HCT116 (cell line): Measurements from ENCODE around the gene ABCG8. TPM values are rescaled to one million over a fixed set of nuclear protein-coding genes. Genes with fewer than 3 reads are reported as not detected.

ENCODE experiments used
- ATAC-seq: fragments of 200-7000 bp; cut with Tn5 transposase; 2 replicates; pipeline ENCODE4 v1.9.1; 2020; ENCODE audit warnings: mild to moderate bottlenecking, moderate library complexity
- BruUV-seq: library from RNA; stranded (reverse); fragments of 400-500 nt; replicated peaks from 2 replicates; lab custom pipeline; 2021; lab: Mats Ljungman, UMichigan
- CTCF ChIA-PET: fragments of 300-600 bp; sonication (Branson Sonifier 250); formaldehyde crosslinking; loops from one replicate; lab custom pipeline; 2021; ENCODE audit warnings: antibody characterized with exemption; lab: Charles Lee
- POLR2A ChIA-PET: fragments of 300-600, 350-600 bp; sonication (Branson Sonifier 250); formaldehyde crosslinking; loops from one replicate; lab custom pipeline; 2021; ENCODE audit warnings: antibody characterized with exemption; lab: Charles Lee
- RAD21 ChIA-PET, 2 experiments: fragments of 300-600 bp; sonication (Branson Sonifier 250); formaldehyde crosslinking; loops; one replicate each; lab custom pipeline; 2023; ENCODE audit warnings: low total read pairs in 2 of 2; ENCODE audit not compliant: uncharacterized antibody in 2 of 2, unreplicated experiment in 2 of 2, low non-redundant PET in 1 of 2; lab: Charles Lee
- DNase-seq: peaks from one replicate; pipeline ENCODE4 v3.0.0-alpha.2; 2010; ENCODE audit warnings: low read depth, low spot score
- H2AFZ ChIP-seq: fragments of 200-600 bp; shearing (Covaris generic), sonication (generic); 2 replicates; pipeline ENCODE4 v1.6.1; 2017; ENCODE audit warnings: low read depth, mixed run types, mixed read lengths, antibody characterized with exemption, low read length; ENCODE audit not compliant: poor library complexity, severe bottlenecking
- H3K27ac ChIP-seq: 2 replicates; pipeline ENCODE4 v1.5.1; 2012; ENCODE audit warnings: low read depth, low read length
- H3K27me3 ChIP-seq: fragments of 200-600 bp; sonication (generic); 2 replicates; pipeline ENCODE4 v1.6.1; 2016; ENCODE audit warnings: mixed run types, low read length, mixed read lengths; ENCODE audit not compliant: insufficient read depth
- H3K36me3 ChIP-seq, 2 experiments: fragments of 200-500 bp in 1 of 2; fragments of 200-600 bp in 1 of 2; sonication (Bioruptor generic) in 1 of 2; sonication (generic) in 1 of 2; 2 replicates each; pipeline versions ENCODE4 v1.5.1 to v1.6.1; 2014 to 2016; ENCODE audit warnings: low read length in 2 of 2, inconsistent platforms in 1 of 2, mixed read lengths in 1 of 2, mixed run types in 1 of 2; ENCODE audit not compliant: insufficient read depth in 2 of 2, control insufficient read depth in 1 of 2
- H3K4me1 ChIP-seq, 2 experiments: fragments of 200-600 bp in 1 of 2; sonication (generic) in 1 of 2; 2 replicates each; pipeline versions ENCODE4 v1.5.1 to v1.6.1; 2012 to 2017; ENCODE audit warnings: low read length in 2 of 2, inconsistent platforms in 1 of 2, mild to moderate bottlenecking in 1 of 2, mixed read lengths in 1 of 2, mixed run types in 1 of 2, moderate library complexity in 1 of 2; ENCODE audit not compliant: insufficient read depth in 2 of 2, control insufficient read depth in 1 of 2
- H3K4me2 ChIP-seq: fragments of 200-600 bp; sonication (generic); 2 replicates; pipeline ENCODE4 v1.6.1; 2017; ENCODE audit warnings: mixed run types, low read length, mixed read lengths
- H3K4me3 ChIP-seq, 2 experiments: fragments of 200-600 bp in 1 of 2; sonication (generic) in 1 of 2; replicated peaks in 1 of 2; 2 replicates each; pipeline ENCODE4 v1.5.1; 2011 to 2016; ENCODE audit warnings: low read length in 2 of 2, control low read depth in 1 of 2, low read depth in 1 of 2, mild to moderate bottlenecking in 1 of 2, mixed read lengths in 1 of 2, mixed run types in 1 of 2
- H3K79me2 ChIP-seq: fragments of 200-600 bp; sonication (generic); 2 replicates; pipeline ENCODE4 v1.6.1; 2017; ENCODE audit warnings: mild to moderate bottlenecking, mixed run types, low read length, moderate library complexity, mixed read lengths; ENCODE audit not compliant: insufficient read depth
- H3K9ac ChIP-seq: fragments of 200-600 bp; sonication (generic); 2 replicates; pipeline ENCODE4 v1.6.1; 2016; ENCODE audit warnings: low read length, mixed read lengths
- H3K9me2 ChIP-seq: fragments of 200-600 bp; sonication (generic), shearing (Covaris generic); 2 replicates; pipeline ENCODE4 v1.6.1; 2017; ENCODE audit warnings: mixed run types, mild to moderate bottlenecking, moderate library complexity; ENCODE audit not compliant: insufficient read depth
- H3K9me3 ChIP-seq, 2 experiments: fragments of 200-500 bp in 1 of 2; fragments of 200-600 bp in 1 of 2; sonication (Bioruptor generic) in 1 of 2; sonication (generic) in 1 of 2; 2 replicates each; pipeline ENCODE4 v1.6.1; 2014 to 2017; ENCODE audit warnings: low read length in 2 of 2, mixed read lengths in 2 of 2, inconsistent platforms in 1 of 2, low read depth in 1 of 2, mild to moderate bottlenecking in 1 of 2, mixed run types in 1 of 2, moderate library complexity in 1 of 2; ENCODE audit not compliant: control insufficient read depth in 1 of 2, insufficient read depth in 1 of 2
- H4K20me1 ChIP-seq: fragments of 200-600 bp; sonication (generic), shearing (Covaris generic); 2 replicates; pipeline ENCODE4 v1.6.1; 2017; ENCODE audit warnings: mixed run types, mild to moderate bottlenecking, moderate library complexity; ENCODE audit not compliant: insufficient read depth
- CEBPB ChIP-seq: IDR thresholded peaks from 2 replicates; pipeline ENCODE4 v1.6.1; 2012; ENCODE audit warnings: low read depth
- RAD21 ChIP-seq: IDR thresholded peaks from 2 replicates; pipeline ENCODE4 v1.6.1; 2012; ENCODE audit warnings: low read depth, mild to moderate bottlenecking
- intact Hi-C: fragments of 100-400 bp; cut with micrococcal nuclease; formaldehyde crosslinking; loops from 2 replicates; pipeline ENCODE4 v1.10.0; 2022
- total RNA-seq: library from RNA; stranded (reverse); gene quantifications from one replicate; pipeline ENCODE4 v1.2.1, GENCODE V29; 2021; ENCODE audit not compliant: unreplicated experiment
- TF ChIP-seq, protein P1 (sequence below): IDR thresholded peaks from 2 replicates; pipeline ENCODE4 v1.6.1; 2012
- TF ChIP-seq, protein P2 (sequence below): IDR thresholded peaks from 2 replicates; pipeline ENCODE4 v1.6.1; 2012; ENCODE audit warnings: low read depth

ABCG8 gene
- total RNA-seq, 1 experiment from 2014 or later: 0.05 TPM

DNA sequence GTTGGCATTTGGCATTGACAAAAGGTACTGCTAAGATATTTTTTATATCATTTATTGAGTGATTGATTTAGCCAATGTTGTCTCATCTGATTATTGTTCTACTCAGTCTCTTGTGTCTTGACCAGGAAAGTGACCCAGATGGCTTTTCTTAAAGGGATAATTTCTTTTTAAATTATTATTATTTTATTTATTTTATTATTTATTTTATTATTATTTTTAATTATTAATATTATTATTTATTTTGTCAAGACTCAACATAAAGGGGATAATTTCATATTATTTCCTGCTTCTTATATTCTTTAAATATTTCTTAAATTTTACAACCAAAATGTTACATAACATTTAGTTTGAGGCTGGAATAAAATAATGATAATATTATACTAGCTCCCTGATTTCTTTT, 37.9 kb upstream of the ABCG8 start:
- H3K9ac ChIP-seq: no peak overlapping the region
- no peaks in the 10 kb centered on the region for H4K20me1 ChIP-seq
- no TSS peak for BruUV-seq
- H3K27me3 ChIP-seq: no peaks in the 10 kb centered on the region
- H2AFZ ChIP-seq: no peak overlapping the region
- no peaks in the 10 kb centered on the region for H3K9me3 ChIP-seq
- H3K36me3 ChIP-seq: no peaks in the 10 kb centered on the region
- H3K4me3 ChIP-seq: no peak overlapping the region
- TF ChIP-seq, protein P1, sequence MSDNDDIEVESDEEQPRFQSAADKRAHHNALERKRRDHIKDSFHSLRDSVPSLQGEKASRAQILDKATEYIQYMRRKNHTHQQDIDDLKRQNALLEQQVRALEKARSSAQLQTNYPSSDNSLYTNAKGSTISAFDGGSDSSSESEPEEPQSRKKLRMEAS: no peak
- TF ChIP-seq, protein P2, sequence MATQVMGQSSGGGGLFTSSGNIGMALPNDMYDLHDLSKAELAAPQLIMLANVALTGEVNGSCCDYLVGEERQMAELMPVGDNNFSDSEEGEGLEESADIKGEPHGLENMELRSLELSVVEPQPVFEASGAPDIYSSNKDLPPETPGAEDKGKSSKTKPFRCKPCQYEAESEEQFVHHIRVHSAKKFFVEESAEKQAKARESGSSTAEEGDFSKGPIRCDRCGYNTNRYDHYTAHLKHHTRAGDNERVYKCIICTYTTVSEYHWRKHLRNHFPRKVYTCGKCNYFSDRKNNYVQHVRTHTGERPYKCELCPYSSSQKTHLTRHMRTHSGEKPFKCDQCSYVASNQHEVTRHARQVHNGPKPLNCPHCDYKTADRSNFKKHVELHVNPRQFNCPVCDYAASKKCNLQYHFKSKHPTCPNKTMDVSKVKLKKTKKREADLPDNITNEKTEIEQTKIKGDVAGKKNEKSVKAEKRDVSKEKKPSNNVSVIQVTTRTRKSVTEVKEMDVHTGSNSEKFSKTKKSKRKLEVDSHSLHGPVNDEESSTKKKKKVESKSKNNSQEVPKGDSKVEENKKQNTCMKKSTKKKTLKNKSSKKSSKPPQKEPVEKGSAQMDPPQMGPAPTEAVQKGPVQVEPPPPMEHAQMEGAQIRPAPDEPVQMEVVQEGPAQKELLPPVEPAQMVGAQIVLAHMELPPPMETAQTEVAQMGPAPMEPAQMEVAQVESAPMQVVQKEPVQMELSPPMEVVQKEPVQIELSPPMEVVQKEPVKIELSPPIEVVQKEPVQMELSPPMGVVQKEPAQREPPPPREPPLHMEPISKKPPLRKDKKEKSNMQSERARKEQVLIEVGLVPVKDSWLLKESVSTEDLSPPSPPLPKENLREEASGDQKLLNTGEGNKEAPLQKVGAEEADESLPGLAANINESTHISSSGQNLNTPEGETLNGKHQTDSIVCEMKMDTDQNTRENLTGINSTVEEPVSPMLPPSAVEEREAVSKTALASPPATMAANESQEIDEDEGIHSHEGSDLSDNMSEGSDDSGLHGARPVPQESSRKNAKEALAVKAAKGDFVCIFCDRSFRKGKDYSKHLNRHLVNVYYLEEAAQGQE: no peak
- no peaks in the 10 kb centered on the region for H3K9me2 ChIP-seq
- no peaks in the 10 kb centered on the region for H3K79me2 ChIP-seq
- ATAC-seq: no peak
- intact Hi-C loops: no loop called here
- ChIA-PET POLR2A (no interaction called here), CTCF (no interaction called here), RAD21 (interaction anchor here in 1 of 2 experiments (0.6 kb wide), 1 partner anchor 19 kb away, joined by 6 read pairs; no protein-coding TSS in a partner anchor)
- H3K4me2 ChIP-seq: no peak overlapping the region
- DNase-seq: no peak
- H3K4me1 ChIP-seq: no peaks in the 10 kb centered on the region
- no peak overlapping the region for H3K27ac ChIP-seq

DNA sequence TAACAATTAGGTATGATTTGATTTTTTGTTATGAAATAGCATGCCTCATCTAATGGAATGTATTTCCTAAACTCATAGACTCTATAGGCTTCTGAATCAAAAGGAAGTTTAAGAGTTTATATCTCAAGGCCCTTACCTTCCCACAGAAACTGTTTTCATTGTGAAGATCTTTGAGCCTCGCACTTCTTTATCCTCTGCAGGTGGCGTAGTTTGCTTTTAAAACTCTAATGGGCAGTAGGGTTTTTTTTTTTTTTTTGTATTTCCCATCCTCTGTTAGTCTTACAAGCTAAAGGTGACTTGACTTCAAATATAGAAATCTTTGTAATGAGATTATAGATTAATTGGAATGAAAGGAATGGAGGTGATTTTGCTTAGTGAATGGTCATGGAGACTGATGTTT, 36.6 kb upstream of the ABCG8 start:
- Histone ChIP-seq H4K20me1 (no peaks in the 10 kb centered on the region), H2AFZ (no peak overlapping the region), H3K79me2 (no peaks in the 10 kb centered on the region), H3K4me1 (no peaks in the 10 kb centered on the region), H3K36me3 (no peaks in the 10 kb centered on the region), H3K27me3 (no peaks in the 10 kb centered on the region), H3K9me2 (no peaks in the 10 kb centered on the region), H3K4me2 (no peak overlapping the region), H3K27ac (no peak overlapping the region), H3K9ac (no peak overlapping the region), H3K9me3 (no peaks in the 10 kb centered on the region), H3K4me3 (no peak overlapping the region)
- ChIA-PET RAD21 (no interaction called here), CTCF (no interaction called here), POLR2A (no interaction called here)
- intact Hi-C loops: no loop called here
- TF ChIP-seq RAD21 (0 out of 2 replicates have a peak, but pooled peaks have one; percentile 16), CEBPB (no peak)
- BruUV-seq: no TSS peak
- ATAC-seq (no peak), DNase-seq (no peak)
